OCI-LY3 (cell line): ENCODE data around the gene RENBP.
"Not testable (repeated sequence)": the region's sequence is repeated elsewhere in the genome, so short reads cannot be mapped to it uniquely, and the experiment has no call there.

ENCODE experiments used
- H2AFZ ChIP-seq: fragments of 200-600, 300-600 bp; shearing (Covaris generic); 2 replicates; pipeline ENCODE4 v1.6.0; 2014; ENCODE audit warnings: antibody characterized with exemption, low read depth, low read length
- H3K27ac ChIP-seq: fragments of 200-600, 300-600 bp; sonication (generic); 2 replicates; pipeline ENCODE4 v1.5.1; 2014; ENCODE audit warnings: mild to moderate bottlenecking, low read length, moderate library complexity, mixed read lengths
- H3K27me3 ChIP-seq: fragments of 200-600, 300-600 bp; sonication (generic); 2 replicates; pipeline ENCODE4 v1.6.1; 2014; ENCODE audit warnings: low read depth, low read length, mixed read lengths
- H3K36me3 ChIP-seq: fragments of 200-600, 300-600 bp; sonication (generic); replicated peaks from 2 replicates; pipeline ENCODE3; 2014; ENCODE audit warnings: low read depth, low read length, mixed read lengths
- H3K4me1 ChIP-seq: fragments of 300-600, 200-600 bp; sonication (generic); 2 replicates; pipeline ENCODE4 v1.6.1; 2014; ENCODE audit warnings: low read length, mixed read lengths
- H3K4me2 ChIP-seq: fragments of 200-600, 300-600 bp; sonication (generic); 2 replicates; pipeline ENCODE4 v1.6.1; 2014; ENCODE audit warnings: low read length, mixed read lengths
- H3K4me3 ChIP-seq: fragments of 300-600, 200-600 bp; sonication (generic); 2 replicates; pipeline ENCODE4 v1.5.1; 2014; ENCODE audit warnings: antibody characterized with exemption, mild to moderate bottlenecking, low read length, moderate library complexity
- H3K79me2 ChIP-seq: fragments of 300-600, 200-600 bp; shearing (Covaris generic); 2 replicates; pipeline ENCODE4 v1.6.1; 2014; ENCODE audit warnings: mild to moderate bottlenecking, low read length, mixed read lengths
- H3K9ac ChIP-seq: fragments of 300-600, 200-600 bp; shearing (Covaris generic); 2 replicates; pipeline ENCODE4 v1.6.0; 2014; ENCODE audit warnings: mild to moderate bottlenecking, low read length, moderate library complexity
- H3K9me3 ChIP-seq: fragments of 200-600, 300-600 bp; shearing (Covaris generic); 2 replicates; pipeline ENCODE4 v1.6.1; 2014; ENCODE audit warnings: low read length, mixed read lengths; ENCODE audit not compliant: insufficient read depth
- H4K20me1 ChIP-seq: fragments of 200-600, 300-600 bp; sonication (generic); 2 replicates; pipeline ENCODE4 v1.6.1; 2016; ENCODE audit warnings: low read length, mixed read lengths; ENCODE audit not compliant: insufficient read depth
- EZH2phosphoT487 ChIP-seq: fragments of 200-600 bp; shearing (Covaris generic); IDR thresholded peaks from 2 replicates; pipeline ENCODE4 v1.6.1; 2018; ENCODE audit warnings: antibody characterized with exemption, mixed run types, low read depth
- TF ChIP-seq, protein P1 (sequence below): fragments of 200-600, 300-600 bp; sonication (generic); IDR thresholded peaks from 2 replicates; pipeline ENCODE4 v1.5.1; 2014; ENCODE audit warnings: antibody characterized with exemption, low read length, low read depth

RENBP gene

DNA sequence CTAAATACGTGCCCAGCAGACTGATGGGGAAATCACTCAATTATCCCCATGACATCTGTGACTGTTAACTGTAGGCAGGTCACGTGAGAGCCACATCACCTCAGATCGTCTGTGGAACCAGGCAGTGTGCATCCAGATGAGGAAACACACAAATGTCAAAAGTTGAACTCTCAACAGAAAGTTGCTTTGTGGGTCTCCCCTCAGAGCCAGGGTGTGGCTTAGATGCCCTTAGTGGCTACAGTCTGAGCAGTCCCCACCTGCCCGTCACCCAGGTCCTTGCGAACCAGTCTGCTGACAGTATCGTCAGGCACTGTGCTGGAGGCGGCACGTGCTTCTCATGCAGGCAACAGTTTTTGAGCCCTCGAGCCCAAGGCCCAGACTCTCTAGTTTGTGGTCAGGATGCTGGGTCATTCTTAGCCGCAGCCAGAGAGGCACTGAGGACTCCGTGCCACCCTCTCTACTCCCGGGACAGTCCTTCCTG is 38.9 kb upstream of the RENBP start:
- peak overlapping the region; percentile 96 for H3K27ac ChIP-seq
- H3K4me1 ChIP-seq, result peaks cover 56% of the 10 kb centered on the region
- no peaks in the 10 kb centered on the region for H3K27me3 ChIP-seq
- no peaks in the 10 kb centered on the region for H3K9me3 ChIP-seq
- no peaks in the 10 kb centered on the region for H3K36me3 ChIP-seq
- no peaks in the 10 kb centered on the region for H4K20me1 ChIP-seq
- no peak overlapping the region for H3K4me2 ChIP-seq
- no peak overlapping the region for H2AFZ ChIP-seq
- TF ChIP-seq, protein P1, sequence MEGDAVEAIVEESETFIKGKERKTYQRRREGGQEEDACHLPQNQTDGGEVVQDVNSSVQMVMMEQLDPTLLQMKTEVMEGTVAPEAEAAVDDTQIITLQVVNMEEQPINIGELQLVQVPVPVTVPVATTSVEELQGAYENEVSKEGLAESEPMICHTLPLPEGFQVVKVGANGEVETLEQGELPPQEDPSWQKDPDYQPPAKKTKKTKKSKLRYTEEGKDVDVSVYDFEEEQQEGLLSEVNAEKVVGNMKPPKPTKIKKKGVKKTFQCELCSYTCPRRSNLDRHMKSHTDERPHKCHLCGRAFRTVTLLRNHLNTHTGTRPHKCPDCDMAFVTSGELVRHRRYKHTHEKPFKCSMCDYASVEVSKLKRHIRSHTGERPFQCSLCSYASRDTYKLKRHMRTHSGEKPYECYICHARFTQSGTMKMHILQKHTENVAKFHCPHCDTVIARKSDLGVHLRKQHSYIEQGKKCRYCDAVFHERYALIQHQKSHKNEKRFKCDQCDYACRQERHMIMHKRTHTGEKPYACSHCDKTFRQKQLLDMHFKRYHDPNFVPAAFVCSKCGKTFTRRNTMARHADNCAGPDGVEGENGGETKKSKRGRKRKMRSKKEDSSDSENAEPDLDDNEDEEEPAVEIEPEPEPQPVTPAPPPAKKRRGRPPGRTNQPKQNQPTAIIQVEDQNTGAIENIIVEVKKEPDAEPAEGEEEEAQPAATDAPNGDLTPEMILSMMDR, result no peak
- no peak for TF ChIP-seq EZH2phosphoT487
- no peak overlapping the region for H3K4me3 ChIP-seq
- no peak overlapping the region for H3K9ac ChIP-seq
- H3K79me2 ChIP-seq, result no peaks in the 10 kb centered on the region

DNA sequence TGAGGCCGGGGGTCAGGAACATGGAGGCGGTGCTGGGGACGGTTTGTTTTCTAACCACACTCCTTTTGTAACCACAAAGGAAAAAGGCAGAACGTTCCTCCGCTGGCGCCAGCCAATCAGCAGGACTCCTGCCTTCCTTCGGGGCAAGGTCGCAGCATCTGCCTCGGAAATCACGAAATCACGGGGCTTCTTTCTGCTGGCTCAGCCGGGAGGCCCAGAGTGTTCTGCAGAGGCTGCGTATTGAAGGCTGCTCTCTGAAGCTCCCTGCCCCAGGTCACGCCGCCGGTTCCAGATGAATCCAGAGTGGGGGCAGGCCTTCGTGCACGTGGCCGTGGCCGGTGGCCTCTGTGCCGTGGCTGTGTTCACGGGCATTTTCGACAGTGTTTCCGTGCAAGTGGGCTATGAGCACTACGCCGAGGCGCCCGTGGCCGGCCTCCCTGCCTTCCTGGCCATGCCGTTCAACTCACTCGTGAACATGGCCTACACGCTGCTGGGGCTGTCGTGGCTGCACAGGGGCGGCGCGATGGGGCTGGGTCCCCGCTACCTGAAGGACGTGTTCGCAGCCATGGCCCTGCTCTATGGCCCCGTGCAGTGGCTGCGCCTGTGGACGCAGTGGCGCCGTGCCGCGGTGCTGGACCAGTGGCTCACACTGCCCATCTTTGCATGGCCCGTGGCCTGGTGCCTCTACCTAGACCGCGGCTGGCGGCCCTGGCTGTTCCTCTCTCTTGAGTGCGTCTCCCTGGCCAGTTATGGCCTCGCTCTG is 37.5 kb upstream of the RENBP start:
- Histone ChIP-seq H3K9ac (no peak overlapping the region), H3K4me1 (peaks cover 56% of the 10 kb centered on the region), H4K20me1 (no peaks in the 10 kb centered on the region), H3K79me2 (no peaks in the 10 kb centered on the region), H3K9me3 (no peaks in the 10 kb centered on the region), H3K4me2 (no peak overlapping the region), H3K36me3 (no peaks in the 10 kb centered on the region), H2AFZ (no peak overlapping the region), H3K27ac (no peak overlapping the region; the same call in 1 of the 2 replicates), H3K4me3 (no peak overlapping the region), H3K27me3 (no peaks in the 10 kb centered on the region)
- TF ChIP-seq EZH2phosphoT487, result no peak
- TF ChIP-seq, protein P1, result no peak

DNA sequence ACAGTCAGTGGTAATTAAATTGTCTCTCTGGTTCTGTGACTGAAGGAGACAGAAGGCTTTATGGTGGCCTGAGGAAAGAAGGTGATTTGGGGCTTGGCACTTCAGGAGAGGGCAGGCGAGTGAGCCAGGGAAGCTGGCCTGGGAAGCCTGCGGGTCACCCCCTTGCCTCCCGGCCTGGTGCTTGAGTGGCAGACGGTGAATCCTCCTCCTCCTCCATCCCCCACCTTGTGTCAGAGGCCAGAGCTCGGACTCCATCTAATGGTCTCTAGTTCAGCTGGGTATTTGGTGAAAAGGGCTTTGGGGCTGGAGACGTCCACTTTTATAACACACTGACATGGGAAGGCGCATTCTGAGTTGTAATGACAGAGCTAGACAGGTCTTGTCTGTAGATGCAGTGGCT is 36.8 kb upstream of the RENBP start:
- peak overlapping the region; percentile 20; the same call in 1 of the 2 replicates for H3K9ac ChIP-seq
- peaks cover 51% of the 10 kb centered on the region for H3K4me1 ChIP-seq
- no peaks in the 10 kb centered on the region for H3K9me3 ChIP-seq
- no peaks in the 10 kb centered on the region for H3K36me3 ChIP-seq
- H3K79me2 ChIP-seq, result no peaks in the 10 kb centered on the region
- 0 out of 2 replicates have a peak overlapping the region, but pooled peaks have one; percentile 53 for H3K4me2 ChIP-seq
- no peak overlapping the region for H3K4me3 ChIP-seq
- no peaks in the 10 kb centered on the region for H4K20me1 ChIP-seq
- no peak for TF ChIP-seq EZH2phosphoT487
- TF ChIP-seq, protein P1, result no peak
- H3K27ac ChIP-seq, result peak overlapping the region; percentile 61
- no peaks in the 10 kb centered on the region for H3K27me3 ChIP-seq
- no peak overlapping the region for H2AFZ ChIP-seq

DNA sequence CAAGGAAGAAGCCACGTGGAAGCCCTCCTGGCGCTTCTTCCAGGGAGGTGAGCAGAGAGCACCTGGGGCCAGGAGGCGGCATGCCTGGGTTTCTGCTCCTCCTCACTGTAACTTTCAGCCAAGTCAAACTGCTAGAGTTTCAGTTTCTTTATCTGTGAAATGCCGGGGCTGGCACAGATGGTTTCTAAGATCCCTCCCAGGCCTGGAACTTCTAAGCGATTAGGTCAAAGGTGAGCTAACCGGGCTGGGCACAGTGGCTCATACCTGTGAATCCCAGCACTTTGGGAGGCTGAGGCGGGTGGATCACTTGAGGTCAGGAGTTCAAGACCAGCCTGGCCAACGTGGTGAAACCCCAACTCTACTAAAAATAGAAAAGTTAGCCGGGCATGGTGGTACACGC is 36.0 kb upstream of the RENBP start:
- H3K4me2 ChIP-seq, result peak overlapping the region; percentile 53
- H3K9me3 ChIP-seq, result not testable (repeated sequence)

More for the DNA sequence above, 36.0 kb upstream of the RENBP start:
- Histone ChIP-seq H3K9ac (peak overlapping the region; percentile 20; the same call in 1 of the 2 replicates), H3K4me1 (peaks cover 43% of the 10 kb centered on the region), H3K4me3 (peak overlapping the region; percentile 31; the same call in 1 of the 2 replicates), H3K27ac (peak overlapping the region; percentile 61)
- H3K27me3 ChIP-seq, H3K79me2 ChIP-seq, H2AFZ ChIP-seq, H3K36me3 ChIP-seq, H4K20me1 ChIP-seq: not testable (repeated sequence)
